ENCODE measurements around the gene NHLRC4. TPM values are rescaled to one million over a fixed set of nuclear protein-coding genes. Genes with fewer than 3 reads are reported as not detected.
A peak's percentile ranks its signal among the peaks of the same experiment; 100 is the strongest.

Gene NHLRC4
- total and polyA plus RNA-seq, 2 of the 13 experiments (the other 11 are each of a cell fraction or from before 2014, with no cell fraction given): 0.40 to 0.59 TPM

DNA sequence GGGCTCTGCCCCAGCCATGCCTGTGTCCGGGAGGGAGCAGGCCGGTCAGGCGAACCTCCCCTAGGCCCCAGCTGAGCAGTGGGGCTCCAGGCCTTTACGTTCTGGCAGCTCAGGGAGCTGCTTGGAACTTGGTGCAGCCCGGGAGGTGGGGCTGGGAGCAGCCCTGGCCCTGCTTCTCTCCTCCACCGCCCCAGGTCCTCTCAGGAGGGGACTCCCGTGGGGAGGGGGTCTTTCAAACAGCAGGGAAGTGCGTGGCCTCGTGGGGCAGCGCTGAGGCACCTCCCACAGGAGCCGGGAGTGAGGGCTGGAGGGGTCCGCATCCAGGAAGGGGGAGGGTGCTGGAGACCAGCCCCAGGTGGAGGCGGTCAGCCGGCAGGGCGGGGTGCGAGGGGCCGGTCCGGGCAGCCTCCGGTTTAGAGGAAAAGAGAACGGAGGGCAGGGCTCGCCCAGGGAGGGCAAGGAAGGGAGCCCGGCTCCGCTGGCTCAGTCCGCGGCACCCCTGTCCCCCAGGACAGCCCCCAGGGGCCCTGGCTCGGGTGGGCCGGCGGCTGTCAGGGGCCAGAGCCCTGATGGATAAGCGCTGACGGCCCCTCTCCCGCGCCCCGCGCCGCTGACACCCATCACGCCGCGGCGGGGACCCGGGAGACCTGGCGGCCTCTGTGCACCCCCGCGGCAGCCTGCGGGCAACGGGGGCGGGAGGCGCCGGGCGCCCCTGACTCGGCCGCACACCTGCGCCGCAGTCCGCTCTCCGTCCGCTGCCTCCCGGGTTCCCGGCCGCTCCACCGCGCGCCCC is 7.2 kb upstream of the NHLRC4 start:
- H3K79me2 ChIP-seq (ENCODE audit: insufficient read depth, low read length): no peaks in the 10 kb centered on the region
- intact Hi-C loops (cut with micrococcal nuclease; ENCODE audit: unreplicated experiment): no loop called here
- H3K4me2 ChIP-seq (ENCODE audit: low read depth, low read length): peak overlapping the region; percentile 85
- POLR2A ChIA-PET: interaction anchor here (0.5 to 2.3 kb wide), 5 partner anchors 17 to 862 kb away, joined by 3 to 17 read pairs (median 3); no protein-coding TSS in a partner anchor
- CTCF ChIA-PET (ENCODE audit: low intra/inter-chr PET ratio, low total read pairs): no interaction called here
- FAIRE-seq (no peak), DNase-seq (ENCODE audit: low spot score) (no peak), ATAC-seq (peak; percentile 41)
- H3K4me3 ChIP-seq (replicated peaks in 1 of 3; ENCODE audit: insufficient read depth in 1 of 3, low read depth in 2 of 3, low read length in 3 of 3): peak overlapping the region; percentile 5 to 67 (median 25)
- peaks cover 14 to 49% of the 10 kb centered on the region in 2 experiments for H3K27me3 ChIP-seq (ENCODE audit: control insufficient read depth in 1 of 2, insufficient read depth in 2 of 2, low read length in 2 of 2)
- 7% methylated on average over 13 of the region's 62 CpGs for WGBS (ENCODE audit: low lambda C conversion rate)
- no peak overlapping the region for H3K27ac ChIP-seq (ENCODE audit: extremely low read length, insufficient read depth, low read length)
- no TSS peak for BruUV-seq (replicated peaks)
- H4K20me1 ChIP-seq (ENCODE audit: insufficient read depth, low read length): no peaks in the 10 kb centered on the region
- in situ Hi-C loops (cut with HindIII; ENCODE audit: extremely low pct_ligation_motif_present, low pct_unique_long_range_greater_than_20kb): no loop called here
- H3K4me1 ChIP-seq (ENCODE audit: insufficient read depth, low read length): peaks cover 72% of the 10 kb centered on the region
- H3K36me3 ChIP-seq (replicated peaks in 1 of 2; ENCODE audit: control insufficient read depth in 1 of 2, insufficient read depth in 2 of 2, low read length in 2 of 2): no peaks in the 10 kb centered on the region
- peak overlapping the region; percentile 49; the same call in 1 of the 2 replicates for H3K9ac ChIP-seq (ENCODE audit: insufficient read depth, low read depth, low read length)
- no peaks in the 10 kb centered on the region for H3K9me3 ChIP-seq (ENCODE audit: low read length)
- no peak overlapping the region for H2AFZ ChIP-seq (ENCODE audit: low read length)
- TF ChIP-seq, protein P1, sequence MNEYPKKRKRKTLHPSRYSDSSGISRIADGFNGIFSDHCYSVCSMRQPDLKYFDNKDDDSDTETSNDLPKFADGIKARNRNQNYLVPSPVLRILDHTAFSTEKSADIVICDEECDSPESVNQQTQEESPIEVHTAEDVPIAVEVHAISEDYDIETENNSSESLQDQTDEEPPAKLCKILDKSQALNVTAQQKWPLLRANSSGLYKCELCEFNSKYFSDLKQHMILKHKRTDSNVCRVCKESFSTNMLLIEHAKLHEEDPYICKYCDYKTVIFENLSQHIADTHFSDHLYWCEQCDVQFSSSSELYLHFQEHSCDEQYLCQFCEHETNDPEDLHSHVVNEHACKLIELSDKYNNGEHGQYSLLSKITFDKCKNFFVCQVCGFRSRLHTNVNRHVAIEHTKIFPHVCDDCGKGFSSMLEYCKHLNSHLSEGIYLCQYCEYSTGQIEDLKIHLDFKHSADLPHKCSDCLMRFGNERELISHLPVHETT (CRISPR knock-in tag; conservative IDR thresholded peaks at IDR 0.05): no peak
- TF ChIP-seq, protein P2, sequence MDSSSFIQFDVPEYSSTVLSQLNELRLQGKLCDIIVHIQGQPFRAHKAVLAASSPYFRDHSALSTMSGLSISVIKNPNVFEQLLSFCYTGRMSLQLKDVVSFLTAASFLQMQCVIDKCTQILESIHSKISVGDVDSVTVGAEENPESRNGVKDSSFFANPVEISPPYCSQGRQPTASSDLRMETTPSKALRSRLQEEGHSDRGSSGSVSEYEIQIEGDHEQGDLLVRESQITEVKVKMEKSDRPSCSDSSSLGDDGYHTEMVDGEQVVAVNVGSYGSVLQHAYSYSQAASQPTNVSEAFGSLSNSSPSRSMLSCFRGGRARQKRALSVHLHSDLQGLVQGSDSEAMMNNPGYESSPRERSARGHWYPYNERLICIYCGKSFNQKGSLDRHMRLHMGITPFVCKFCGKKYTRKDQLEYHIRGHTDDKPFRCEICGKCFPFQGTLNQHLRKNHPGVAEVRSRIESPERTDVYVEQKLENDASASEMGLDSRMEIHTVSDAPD (CRISPR knock-in tag; IDR thresholded peaks at IDR 0.05): no peak
- TF ChIP-seq ZNF670 (CRISPR knock-in tag; IDR thresholded peaks at IDR 0.05; ENCODE audit: borderline replicate concordance) (no peak), HNRNPK (IDR thresholded peaks at IDR 0.05; ENCODE audit: low read depth, low read length, poor library complexity, severe bottlenecking) (no peak), FOXP4 (CRISPR knock-in tag; IDR thresholded peaks at IDR 0.05) (no peak), ATAD3A (CRISPR knock-in tag; IDR thresholded peaks at IDR 0.05) (no peak), NR2C2 (CRISPR knock-in tag; IDR thresholded peaks at IDR 0.05; ENCODE audit: borderline replicate concordance) (no peak), DR1 (CRISPR knock-in tag; IDR thresholded peaks at IDR 0.05) (no peak), MXI1 (IDR thresholded peaks at IDR 0.05; ENCODE audit: borderline replicate concordance, low read depth, low read length) (no peak), ZNF660 (CRISPR knock-in tag; IDR thresholded peaks at IDR 0.05; ENCODE audit: borderline replicate concordance, low read depth) (no peak), ZBTB7A (CRISPR knock-in tag; IDR thresholded peaks at IDR 0.05) (no peak), ZC3H13 (CRISPR knock-in tag; IDR thresholded peaks at IDR 0.05) (0 out of 2 replicates have a peak, but pooled peaks have one; percentile 34), NRL (CRISPR knock-in tag; IDR thresholded peaks at IDR 0.05; ENCODE audit: borderline replicate concordance) (no peak), JUNB (CRISPR knock-in tag; IDR thresholded peaks at IDR 0.05; ENCODE audit: borderline replicate concordance) (no peak), XRCC5 (optimal IDR thresholded peaks at IDR 0.05; ENCODE audit: low read length) (no peak), ONECUT2 (CRISPR knock-in tag; IDR thresholded peaks at IDR 0.05) (no peak), HNRNPLL (IDR thresholded peaks at IDR 0.05; ENCODE audit: low read depth, low read length, poor library complexity, severe bottlenecking) (no peak), ZFY (CRISPR knock-in tag; IDR thresholded peaks at IDR 0.05) (no peak), TGIF2 (CRISPR knock-in tag; IDR thresholded peaks at IDR 0.05) (no peak), ZNF788 (CRISPR knock-in tag; IDR thresholded peaks at IDR 0.05; ENCODE audit: borderline replicate concordance) (0 out of 2 replicates have a peak, but pooled peaks have one; percentile 5)
